ENCODE data around the gene STK38. TPM values are rescaled to one million over a fixed set of nuclear protein-coding genes. Genes with fewer than 3 reads are reported as not detected.

STK38 gene
- total RNA-seq, 4 donors from 2014 or later = 57.8 to 107 (median 87.9) TPM

DNA sequence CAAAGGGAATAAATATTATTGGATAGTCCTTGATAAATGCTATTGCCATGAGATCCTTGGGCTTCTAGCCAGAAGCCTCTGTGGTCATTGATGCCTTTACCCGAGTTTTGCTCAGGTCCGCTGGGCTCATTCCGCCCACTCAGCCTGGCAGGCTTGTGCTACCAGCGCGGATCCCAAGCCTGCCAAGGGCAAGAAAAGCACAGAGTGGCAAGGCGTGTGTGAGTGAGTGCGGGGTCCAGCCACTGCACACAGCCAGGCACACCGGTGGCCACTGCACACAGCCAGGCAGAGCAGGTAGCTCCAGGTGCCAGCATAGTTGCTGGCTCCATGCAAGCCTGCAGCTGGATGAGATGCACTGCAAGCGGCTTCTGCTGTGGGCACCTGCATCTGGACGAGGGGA lies 38.7 kb downstream of the STK38 start:
- Histone ChIP-seq H3K27ac (peak overlapping the region in 2 of 4 donors; percentile 4 to 37), H3K4me3 (no peak overlapping the region), H3K36me3 (peaks cover 0 to 37% (median 0%) of the 10 kb centered on the region in 3 donors), H3K9me3 (no peaks in the 10 kb centered on the region), H3K4me1 (peaks cover 0 to 35% (median 1%) of the 10 kb centered on the region in 4 donors), H3K27me3 (no peaks in the 10 kb centered on the region)
- TF ChIP-seq, protein P1, sequence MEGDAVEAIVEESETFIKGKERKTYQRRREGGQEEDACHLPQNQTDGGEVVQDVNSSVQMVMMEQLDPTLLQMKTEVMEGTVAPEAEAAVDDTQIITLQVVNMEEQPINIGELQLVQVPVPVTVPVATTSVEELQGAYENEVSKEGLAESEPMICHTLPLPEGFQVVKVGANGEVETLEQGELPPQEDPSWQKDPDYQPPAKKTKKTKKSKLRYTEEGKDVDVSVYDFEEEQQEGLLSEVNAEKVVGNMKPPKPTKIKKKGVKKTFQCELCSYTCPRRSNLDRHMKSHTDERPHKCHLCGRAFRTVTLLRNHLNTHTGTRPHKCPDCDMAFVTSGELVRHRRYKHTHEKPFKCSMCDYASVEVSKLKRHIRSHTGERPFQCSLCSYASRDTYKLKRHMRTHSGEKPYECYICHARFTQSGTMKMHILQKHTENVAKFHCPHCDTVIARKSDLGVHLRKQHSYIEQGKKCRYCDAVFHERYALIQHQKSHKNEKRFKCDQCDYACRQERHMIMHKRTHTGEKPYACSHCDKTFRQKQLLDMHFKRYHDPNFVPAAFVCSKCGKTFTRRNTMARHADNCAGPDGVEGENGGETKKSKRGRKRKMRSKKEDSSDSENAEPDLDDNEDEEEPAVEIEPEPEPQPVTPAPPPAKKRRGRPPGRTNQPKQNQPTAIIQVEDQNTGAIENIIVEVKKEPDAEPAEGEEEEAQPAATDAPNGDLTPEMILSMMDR (IDR thresholded peaks at IDR 0.05) = no peak
- no peak for TF ChIP-seq POLR2A (IDR thresholded peaks at IDR 0.05)
- no peak for DNase-seq

DNA sequence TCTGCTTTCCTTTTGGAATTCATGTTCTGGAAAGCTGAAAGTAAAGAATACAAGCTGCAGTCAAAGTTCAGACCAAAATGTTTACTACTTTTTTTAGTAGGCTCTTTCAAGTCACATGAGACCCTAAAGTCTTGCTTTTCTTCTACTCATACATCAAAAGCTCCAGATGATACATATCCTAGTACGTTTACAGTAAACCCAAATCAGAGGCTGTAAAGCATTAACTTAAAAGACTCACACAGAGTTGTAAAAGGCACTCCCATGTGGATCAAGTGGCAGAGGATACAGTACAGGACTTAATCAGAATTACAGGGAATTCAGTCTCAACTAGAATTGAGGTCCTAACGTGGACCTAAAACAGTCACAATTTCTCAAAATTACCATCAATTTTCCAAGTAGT lies 40.7 kb downstream of the STK38 start:
- Histone ChIP-seq H3K9me3 (no peaks in the 10 kb centered on the region), H3K36me3 (peaks cover 0 to 34% (median 0%) of the 10 kb centered on the region in 3 donors), H3K27ac (peak overlapping the region in 2 of 4 donors; percentile 71 to 85), H3K4me3 (peak overlapping the region in 1 of 4 donors; percentile 4), H3K27me3 (no peaks in the 10 kb centered on the region), H3K4me1 (peaks cover 0 to 40% (median 1%) of the 10 kb centered on the region in 4 donors)
- TF ChIP-seq, protein P1 (IDR thresholded peaks at IDR 0.05) = peak in 2 of 6 experiments; percentile 8 to 11
- TF ChIP-seq POLR2A (IDR thresholded peaks at IDR 0.05) = peak in 1 of 2 donors; percentile 29
- DNase-seq = no peak

DNA sequence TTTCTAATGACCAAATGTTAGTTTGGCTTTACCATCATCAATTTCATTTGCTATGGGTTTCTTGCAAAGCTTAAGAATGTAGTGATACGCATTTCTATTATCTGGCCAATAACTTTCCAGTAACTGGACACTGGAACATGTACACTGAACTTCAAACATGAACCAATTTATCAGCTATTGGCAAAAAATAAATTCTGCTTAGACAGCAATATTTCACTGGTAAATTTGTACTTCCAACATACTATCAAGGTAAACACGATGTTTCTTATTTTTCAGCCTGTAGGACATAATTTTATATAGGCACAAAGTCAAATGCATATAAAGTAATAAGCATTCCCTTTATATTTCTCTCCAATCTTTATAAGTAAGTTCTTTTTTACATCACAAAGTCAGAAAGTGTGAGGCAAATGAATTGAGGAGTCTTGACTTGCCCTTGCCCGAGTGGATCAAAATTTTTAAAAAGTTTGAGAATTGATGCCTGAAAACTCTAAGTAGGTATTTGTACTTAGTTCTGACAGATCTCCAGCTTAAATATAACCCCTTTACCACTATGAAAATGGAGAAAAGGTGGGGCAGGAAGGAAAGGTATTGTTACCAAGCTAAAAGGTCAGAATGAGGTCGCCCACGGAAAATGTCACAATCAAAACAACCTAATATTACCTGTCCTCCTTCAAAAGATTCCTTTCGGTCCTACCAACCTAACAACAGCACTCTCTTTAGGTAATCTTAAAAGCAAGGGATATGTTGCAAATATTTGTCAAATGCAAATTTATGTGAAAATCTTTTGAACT lies 41.3 kb downstream of the STK38 start:
- DNase-seq = no peak
- H3K9me3 ChIP-seq = no peaks in the 10 kb centered on the region
- peak overlapping the region in 1 of 4 donors; percentile 4 for H3K4me3 ChIP-seq
- peaks cover 0 to 34% (median 1%) of the 10 kb centered on the region in 4 donors for H3K4me1 ChIP-seq
- no peak for TF ChIP-seq POLR2A (IDR thresholded peaks at IDR 0.05)
- TF ChIP-seq, protein P1 (IDR thresholded peaks at IDR 0.05) = no peak
- no peaks in the 10 kb centered on the region for H3K27me3 ChIP-seq
- peaks cover 0 to 35% (median 0%) of the 10 kb centered on the region in 3 donors for H3K36me3 ChIP-seq
- peak overlapping the region in 3 of 4 donors; percentile 0 to 85 (median 71) for H3K27ac ChIP-seq

DNA sequence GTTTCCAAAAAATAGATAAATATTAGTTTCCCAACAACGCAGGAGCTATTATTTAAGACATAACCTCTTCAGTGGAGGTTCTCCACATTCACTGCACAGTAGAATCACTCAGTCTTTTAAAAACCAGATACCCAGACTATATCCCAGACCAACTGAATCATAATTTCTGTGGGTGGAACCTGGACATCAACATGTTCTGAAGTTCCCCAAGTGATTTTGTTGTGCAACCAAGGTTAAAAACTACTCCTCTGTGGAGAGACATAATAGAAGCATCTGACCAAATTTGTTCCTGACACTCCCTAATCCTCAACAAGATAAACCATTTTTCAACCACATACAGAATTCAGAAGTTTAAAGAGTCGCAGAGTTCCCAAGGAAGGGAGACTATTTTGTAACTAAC lies 42.3 kb downstream of the STK38 start:
- Histone ChIP-seq H3K27ac (peak overlapping the region in 1 of 4 donors; percentile 85), H3K4me3 (no peak overlapping the region), H3K4me1 (peaks cover 0 to 31% (median 1%) of the 10 kb centered on the region in 4 donors), H3K27me3 (no peaks in the 10 kb centered on the region), H3K36me3 (peaks cover 0 to 33% (median 0%) of the 10 kb centered on the region in 3 donors), H3K9me3 (no peaks in the 10 kb centered on the region)
- DNase-seq = no peak
- TF ChIP-seq, protein P1 (IDR thresholded peaks at IDR 0.05) = no peak
- TF ChIP-seq POLR2A (IDR thresholded peaks at IDR 0.05) = no peak

DNA sequence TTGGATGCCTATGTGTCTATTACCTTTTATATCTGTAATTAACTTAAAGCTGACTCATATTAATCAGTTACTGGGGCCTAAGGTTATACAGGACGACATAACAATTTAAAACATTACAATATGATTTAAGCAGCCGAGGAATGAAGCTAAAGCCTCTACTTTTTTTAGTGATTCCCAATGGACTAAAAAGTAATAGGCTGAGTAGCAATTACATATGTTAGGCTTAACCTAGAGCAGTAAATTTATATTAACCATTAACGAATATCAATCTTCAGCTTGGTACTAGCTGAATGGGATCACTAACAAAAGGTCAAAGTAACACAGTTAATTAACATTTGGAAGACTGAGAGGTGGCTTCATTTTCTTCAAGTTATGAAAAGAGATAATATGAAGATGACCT lies 43.1 kb downstream of the STK38 start:
- no peak for DNase-seq
- H3K36me3 ChIP-seq = peaks cover 0 to 36% (median 0%) of the 10 kb centered on the region in 3 donors
- no peaks in the 10 kb centered on the region for H3K27me3 ChIP-seq
- H3K9me3 ChIP-seq = no peaks in the 10 kb centered on the region
- no peak overlapping the region for H3K4me3 ChIP-seq
- H3K27ac ChIP-seq = peak overlapping the region in 2 of 4 donors; percentile 63 to 78
- no peak for TF ChIP-seq POLR2A (IDR thresholded peaks at IDR 0.05)
- TF ChIP-seq, protein P1 (IDR thresholded peaks at IDR 0.05) = no peak
- peaks cover 0 to 30% (median 1%) of the 10 kb centered on the region in 4 donors for H3K4me1 ChIP-seq
